Prostate gland (tissue), 2 donors: ENCODE data around the gene MXI1. TPM values are rescaled to one million over a fixed set of nuclear protein-coding genes. Genes with fewer than 3 reads are reported as not detected.

Experiments
- DNase-seq: peaks from one replicate; pipeline ENCODE4 v3.0.0-alpha.2; 2019; ENCODE audit warnings: low spot score
- H3K27ac ChIP-seq, 2 donors: fragments of 200-600 bp; sonication (generic); 2 replicates each; pipeline ENCODE4 v1.5.1; 2017 to 2019
- H3K27me3 ChIP-seq: fragments of 200-600 bp; sonication (generic); replicated peaks from 2 replicates; pipeline ENCODE4 v1.5.1; 2019; ENCODE audit not compliant: insufficient read depth
- H3K36me3 ChIP-seq, 2 donors: fragments of 200-600 bp; sonication (generic); 1 replicate in 1 of 2; 2 replicates in 1 of 2; pipeline versions ENCODE4 v1.5.1 to v1.8.1; 2017 to 2019
- H3K4me1 ChIP-seq: fragments of 200-600 bp; sonication (generic); replicated peaks from 2 replicates; pipeline ENCODE4 v1.5.1; 2019
- H3K4me3 ChIP-seq, 2 donors: fragments of 200-600 bp; sonication (generic); 2 replicates each; pipeline ENCODE4 v1.5.1; 2017 to 2019
- H3K9me3 ChIP-seq: fragments of 200-600 bp; sonication (generic); 2 replicates; pipeline ENCODE4 v1.5.1; 2017
- CTCF ChIP-seq, 4 experiments: fragments of 200-600 bp in 2 of 4; fragments of 450-650 bp in 2 of 4; sonication (generic) in 2 of 4; IDR thresholded peaks; 1 replicate in 3 of 4; 2 replicates in 1 of 4; pipeline ENCODE4 v1.5.1; 2016 to 2019; ENCODE audit warnings: antibody characterized with exemption in 4 of 4, mild to moderate bottlenecking in 2 of 4, moderate library complexity in 2 of 4
- POLR2A ChIP-seq: fragments of 450-650 bp; IDR thresholded peaks from one replicate; pipeline ENCODE4 v1.6.1; 2016; ENCODE audit warnings: antibody characterized with exemption, mild to moderate bottlenecking
- POLR2AphosphoS5 ChIP-seq: sonication (generic); formaldehyde crosslinking; IDR thresholded peaks from one replicate; pipeline ENCODE4 v1.6.1; 2017; ENCODE audit warnings: antibody characterized with exemption
- WGBS: methylation state at CpG from one replicate; pipeline ENCODE4 v1.1.5; 2018; 5-methylcytosine and 5-hydroxymethylcytosine counted together
- intact Hi-C: fragments of 100-400 bp; cut with DNase I; formaldehyde crosslinking; loops from one replicate; pipeline ENCODE4 v1.14.2; 2022
- total RNA-seq, 2 donors: library from RNA; depleted of rRNA; stranded (reverse); fragments of >200 nt; gene quantifications; one replicate each; pipeline ENCODE4 v1.1.0, GENCODE V29; 2016

MXI1 gene
- total RNA-seq, 2 donors from 2014 or later = 36.3 to 83.3 TPM

GRCh38 chr10:110208614-110209453 lies 1.4 kb downstream of the MXI1 start:
- DNase-seq = peak; percentile 24
- H3K4me1 ChIP-seq = peaks cover 3% of the 10 kb centered on the region
- no peaks in the 10 kb centered on the region for H3K9me3 ChIP-seq
- under 1% methylated on average over 42 of the region's 44 CpGs for WGBS
- H3K4me3 ChIP-seq = peak overlapping the region; percentile 69 to 70
- no peaks in the 10 kb centered on the region for H3K27me3 ChIP-seq
- no peak for TF ChIP-seq POLR2AphosphoS5
- TF ChIP-seq CTCF (IDR thresholded peaks at IDR 0.05) = peak in 1 of 4 experiments; percentile 19
- intact Hi-C loops = loop anchor here (2.0 to 10.0 kb wide), 4 partner anchors 70 to 324 kb away; partner anchors contain the start of gene XPNPEP1
- no peaks in the 10 kb centered on the region for H3K36me3 ChIP-seq
- H3K27ac ChIP-seq = peak overlapping the region; percentile 81 to 91

GRCh38 chr10:110209454-110209925 lies 2.1 kb downstream of the MXI1 start:
- Histone ChIP-seq H3K4me3 (peak overlapping the region; percentile 69 to 70), H3K9me3 (no peaks in the 10 kb centered on the region), H3K4me1 (peaks cover 3% of the 10 kb centered on the region), H3K36me3 (no peaks in the 10 kb centered on the region), H3K27me3 (no peaks in the 10 kb centered on the region), H3K27ac (peak overlapping the region; percentile 81 to 91)
- DNase-seq = peak; percentile 48
- WGBS = under 1% methylated on average over 24 of the region's 24 CpGs
- intact Hi-C loops = loop anchor here (2.0 to 10.0 kb wide), 4 partner anchors 69 to 325 kb away; partner anchors contain the start of gene XPNPEP1
- no peak for TF ChIP-seq POLR2AphosphoS5
- no peak for TF ChIP-seq POLR2A
- no peak for TF ChIP-seq CTCF (IDR thresholded peaks at IDR 0.05)

GRCh38 chr10:110209926-110210673 lies 2.7 kb downstream of the MXI1 start:
- H3K27me3 ChIP-seq = no peaks in the 10 kb centered on the region
- H3K4me1 ChIP-seq = peaks cover 3% of the 10 kb centered on the region
- H3K9me3 ChIP-seq = no peaks in the 10 kb centered on the region
- H3K27ac ChIP-seq = peak overlapping the region; percentile 81 to 91
- TF ChIP-seq POLR2A (peak; percentile 52), POLR2AphosphoS5 (no peak)
- H3K4me3 ChIP-seq = peak overlapping the region; percentile 69 to 70
- intact Hi-C loops = loop anchor here (1.0 to 10.0 kb wide), 6 partner anchors 16 to 355 kb away; partner anchors contain the start of genes SMC3 and XPNPEP1
- 0% methylated on average over 51 of the region's 63 CpGs for WGBS
- peak; percentile 23 for DNase-seq
- H3K36me3 ChIP-seq = no peaks in the 10 kb centered on the region

GRCh38 chr10:110210674-110211464 lies 3.5 kb downstream of the MXI1 start:
- Histone ChIP-seq H3K4me1 (peaks cover 3% of the 10 kb centered on the region), H3K4me3 (peak overlapping the region; percentile 69 to 70), H3K27me3 (no peaks in the 10 kb centered on the region), H3K9me3 (no peaks in the 10 kb centered on the region), H3K36me3 (no peaks in the 10 kb centered on the region), H3K27ac (peak overlapping the region; percentile 81 to 91)
- peak; percentile 97 for DNase-seq
- peak; percentile 67 for TF ChIP-seq POLR2A
- TF ChIP-seq POLR2AphosphoS5 = peak; percentile 97
- TF ChIP-seq CTCF (IDR thresholded peaks at IDR 0.05) = no peak
- WGBS = under 1% methylated on average over 61 of the region's 61 CpGs
- intact Hi-C loops = loop anchor here (1.0 to 10.0 kb wide), 2 partner anchors 15 to 354 kb away; partner anchors contain the start of gene SMC3
